Keratinocyte (primary cell): ENCODE results near the gene ZNF280D. TPM values are rescaled to one million over a fixed set of nuclear protein-coding genes. Genes with fewer than 3 reads are reported as not detected.

Experiments
- DNase-seq: peaks from one replicate; pipeline ENCODE4 v3.0.0-alpha.2; 2011; ENCODE audit warnings: low read depth, missing footprints, low spot score
- FAIRE-seq: peaks from 2 replicates; lab custom pipeline; 2011; peaks lifted over from hg19 to GRCh38; lab: Jason Lieb, UNC
- H2AFZ ChIP-seq: 2 replicates; pipeline ENCODE4 v1.6.0; 2012; ENCODE audit warnings: low read length, control low read depth, inconsistent platforms; ENCODE audit not compliant: control insufficient read depth
- H3K27ac ChIP-seq: 2 replicates; pipeline ENCODE4 v1.5.1; 2011; ENCODE audit warnings: low read length; ENCODE audit not compliant: control insufficient read depth, insufficient read depth
- H3K27me3 ChIP-seq: 3 replicates; pipeline ENCODE4 v1.6.0; 2011; ENCODE audit warnings: low read length; ENCODE audit not compliant: control insufficient read depth, insufficient read depth; ENCODE audit errors: extremely low read depth
- H3K36me3 ChIP-seq, 2 experiments: 2 replicates in 1 of 2; 3 replicates in 1 of 2; pipeline ENCODE4 v1.5.1; 2011; ENCODE audit warnings: low read length in 2 of 2, mild to moderate bottlenecking in 1 of 2; ENCODE audit not compliant: control insufficient read depth in 2 of 2, insufficient read depth in 2 of 2; ENCODE audit errors: extremely low read depth in 1 of 2
- H3K4me1 ChIP-seq: 3 replicates; pipeline ENCODE4 v1.5.1; 2011; ENCODE audit warnings: low read length; ENCODE audit not compliant: control insufficient read depth, insufficient read depth; ENCODE audit errors: extremely low read depth
- H3K4me2 ChIP-seq: 3 replicates; pipeline ENCODE4 v1.6.0; 2011; ENCODE audit warnings: low read depth, low read length; ENCODE audit not compliant: control insufficient read depth, insufficient read depth; ENCODE audit errors: extremely low read depth
- H3K4me3 ChIP-seq, 3 experiments: fragments of 200-600 bp in 1 of 3; sonication (generic) in 1 of 3; 2 replicates in 2 of 3; 3 replicates in 1 of 3; pipeline ENCODE4 v1.5.1; 2011 to 2016; ENCODE audit warnings: low read length in 3 of 3, mild to moderate bottlenecking in 3 of 3, control low read depth in 2 of 3, inconsistent platforms in 1 of 3, low read depth in 1 of 3, mixed read lengths in 1 of 3, mixed run types in 1 of 3, moderate library complexity in 1 of 3; ENCODE audit not compliant: control insufficient read depth in 2 of 3, insufficient read depth in 2 of 3; ENCODE audit errors: extremely low read depth in 1 of 3
- H3K79me2 ChIP-seq: 2 replicates; pipeline ENCODE4 v1.6.0; 2012; ENCODE audit warnings: low read length; ENCODE audit not compliant: control insufficient read depth, insufficient read depth
- H3K9ac ChIP-seq: 3 replicates; pipeline ENCODE4 v1.6.0; 2011; ENCODE audit warnings: low read length; ENCODE audit not compliant: control insufficient read depth, insufficient read depth; ENCODE audit errors: extremely low read depth
- H3K9me1 ChIP-seq: 3 replicates; pipeline ENCODE4 v1.6.0; 2011; ENCODE audit warnings: low read length; ENCODE audit not compliant: control insufficient read depth, insufficient read depth; ENCODE audit errors: extremely low read depth
- H3K9me3 ChIP-seq: 2 replicates; pipeline ENCODE4 v1.5.1; 2012; ENCODE audit warnings: low read depth, low read length; ENCODE audit not compliant: control insufficient read depth
- H4K20me1 ChIP-seq: 3 replicates; pipeline ENCODE4 v1.6.0; 2011; ENCODE audit warnings: low read length; ENCODE audit not compliant: control insufficient read depth, insufficient read depth; ENCODE audit errors: extremely low read depth
- CTCF ChIP-seq, 3 experiments: IDR thresholded peaks in 1 of 3; conservative IDR thresholded peaks in 1 of 3; optimal IDR thresholded peaks in 1 of 3; 2 replicates in 2 of 3; 3 replicates in 1 of 3; pipeline versions ENCODE3 to v1.5.1; 2011; ENCODE audit warnings: low read length in 3 of 3, mild to moderate bottlenecking in 3 of 3, moderate library complexity in 2 of 3, control low read depth in 1 of 3, inconsistent platforms in 1 of 3; ENCODE audit not compliant: insufficient read depth in 2 of 3; ENCODE audit errors: extremely low read depth in 1 of 3
- EZH2 ChIP-seq: IDR thresholded peaks from one replicate; pipeline ENCODE4 v1.6.1; 2012; ENCODE audit warnings: inconsistent platforms, mild to moderate bottlenecking, low read length, moderate library complexity
- dilution Hi-C: fragments of 300-500 bp; cut with MboI; formaldehyde crosslinking; loops from one replicate; pipeline ENCODE4 v1.7.0; 2020; ENCODE audit warnings: low sequenced_read_pairs; ENCODE audit not compliant: extremely low pct_ligation_motif_present
- polyA plus RNA-seq, 5 experiments: library from polyadenylated mRNA; depleted of rRNA in 3 of 5; stranded (reverse) in 3 of 5; stranded (forward) in 1 of 5; unstranded in 1 of 5; fragments of >200 nt; gene quantifications; 1 replicate in 1 of 5; 2 replicates in 3 of 5; 3 replicates in 1 of 5; pipeline versions ENCODE4 v1.2.1 to v1.2.3, GENCODE V29; 2011 to 2012; ENCODE audit warnings: missing spikeins in 2 of 5, low read depth in 1 of 5, low replicate concordance in 1 of 5
- small RNA-seq, 3 experiments: library from RNA; depleted of rRNA; stranded (forward); fragments of <200 nt; gene quantifications; one replicate each; pipeline ENCODE3, GENCODE V24; 2012; ENCODE audit warnings: low read depth in 3 of 3, low replicate concordance in 1 of 3; ENCODE audit not compliant: insufficient read length in 3 of 3

The ZNF280D gene
- polyA plus RNA-seq, 1 donor (not counting 4 experiments of a cell fraction or from before 2014, with no cell fraction given), result 8.7 TPM

GRCh38 chr15:56582785-56583184 is 150.5 kb downstream of the ZNF280D start:
- H3K27ac ChIP-seq, result no peak overlapping the region
- DNase-seq, result no peak
- H4K20me1 ChIP-seq, result no peaks in the 10 kb centered on the region
- no peaks in the 10 kb centered on the region for H3K9me1 ChIP-seq
- H3K4me2 ChIP-seq, result no peak overlapping the region
- H3K4me3 ChIP-seq, result no peak overlapping the region
- H3K9me3 ChIP-seq, result peaks cover 4% of the 10 kb centered on the region
- dilution Hi-C loops, result no loop called here
- H3K36me3 ChIP-seq, result no peaks in the 10 kb centered on the region
- no peak for FAIRE-seq
- no peaks in the 10 kb centered on the region for H3K27me3 ChIP-seq
- H3K9ac ChIP-seq, result no peak overlapping the region
- TF ChIP-seq CTCF (optimal IDR thresholded peaks at IDR 0.05 in 1 of 3, IDR thresholded peaks at IDR 0.05 in 1 of 3, conservative IDR thresholded peaks at IDR 0.05 in 1 of 3; ENCODE audit: extremely low read depth in 1 of 3, insufficient read depth in 2 of 3, low read length in 3 of 3) (no peak), EZH2 (no peak)
- H3K4me1 ChIP-seq, result no peaks in the 10 kb centered on the region
- no peaks in the 10 kb centered on the region for H3K79me2 ChIP-seq
- no peak overlapping the region for H2AFZ ChIP-seq

Small RNAs within 50 kb of the gene (small RNA-seq; reads per million reads assigned to genes)
- gene RF00019, result 0 reads per million in 3 experiments

Other genes starting within 250 kb of the ZNF280D start
- 43.3 to 64.2 TPM (median 48.3 TPM) in 3 replicates for gene TCF12, start 185.1 kb upstream of the ZNF280D start, polyA plus RNA-seq